ENCODE measurements around the gene DNM3.

DNA sequence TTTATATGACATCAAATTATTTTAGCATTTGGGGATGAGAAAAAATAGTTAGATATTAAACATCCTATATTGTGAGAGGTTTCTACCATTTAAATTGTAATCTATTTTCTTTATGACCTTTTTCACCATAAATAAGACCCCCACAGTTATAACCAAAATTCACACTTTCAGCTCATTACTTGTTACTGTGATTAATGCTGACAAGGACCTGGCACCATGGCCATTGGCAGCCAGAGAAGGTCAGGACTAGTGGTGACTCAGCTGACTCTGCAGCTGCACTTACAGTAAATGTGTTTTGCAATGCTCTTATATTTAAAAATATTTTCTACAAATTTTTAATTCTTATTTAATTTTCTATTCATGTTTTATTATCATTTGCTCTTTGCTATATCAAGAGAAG is 445.9 kb downstream of the DNM3 start:
- TF ChIP-seq EZH2 (IDR thresholded peaks at IDR 0.05) (no peak), POLR2AphosphoS5 (IDR thresholded peaks at IDR 0.05; ENCODE audit: borderline replicate concordance, low read depth, low read length) (no peak), FOXP2 (optimal IDR thresholded peaks at IDR 0.05; ENCODE audit: control extremely low read depth, extremely low read length, insufficient read depth) (no peak)

All from SK-N-MC (cell line).